NK-92 treated with Interleukin-12 subunit alpha and Interleukin-12 subunit beta, amount 100 ng/mL, for 24 hours (cell line): Measurements from ENCODE around the gene RUFY4.

Source experiments
- DNase-seq: peaks from one replicate; lab custom pipeline; 2025; lab: John Stamatoyannopoulos, UW

Gene RUFY4, protein sequence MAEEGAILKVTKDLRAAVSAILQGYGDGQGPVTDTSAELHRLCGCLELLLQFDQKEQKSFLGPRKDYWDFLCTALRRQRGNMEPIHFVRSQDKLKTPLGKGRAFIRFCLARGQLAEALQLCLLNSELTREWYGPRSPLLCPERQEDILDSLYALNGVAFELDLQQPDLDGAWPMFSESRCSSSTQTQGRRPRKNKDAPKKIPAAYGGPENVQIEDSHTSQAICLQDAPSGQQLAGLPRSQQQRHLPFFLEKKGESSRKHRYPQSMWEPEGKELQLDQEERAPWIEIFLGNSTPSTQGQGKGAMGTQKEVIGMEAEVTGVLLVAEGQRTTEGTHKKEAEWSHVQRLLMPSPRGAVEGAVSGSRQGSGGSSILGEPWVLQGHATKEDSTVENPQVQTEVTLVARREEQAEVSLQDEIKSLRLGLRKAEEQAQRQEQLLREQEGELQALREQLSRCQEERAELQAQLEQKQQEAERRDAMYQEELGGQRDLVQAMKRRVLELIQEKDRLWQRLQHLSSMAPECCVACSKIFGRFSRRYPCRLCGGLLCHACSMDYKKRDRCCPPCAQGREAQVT

DNA sequence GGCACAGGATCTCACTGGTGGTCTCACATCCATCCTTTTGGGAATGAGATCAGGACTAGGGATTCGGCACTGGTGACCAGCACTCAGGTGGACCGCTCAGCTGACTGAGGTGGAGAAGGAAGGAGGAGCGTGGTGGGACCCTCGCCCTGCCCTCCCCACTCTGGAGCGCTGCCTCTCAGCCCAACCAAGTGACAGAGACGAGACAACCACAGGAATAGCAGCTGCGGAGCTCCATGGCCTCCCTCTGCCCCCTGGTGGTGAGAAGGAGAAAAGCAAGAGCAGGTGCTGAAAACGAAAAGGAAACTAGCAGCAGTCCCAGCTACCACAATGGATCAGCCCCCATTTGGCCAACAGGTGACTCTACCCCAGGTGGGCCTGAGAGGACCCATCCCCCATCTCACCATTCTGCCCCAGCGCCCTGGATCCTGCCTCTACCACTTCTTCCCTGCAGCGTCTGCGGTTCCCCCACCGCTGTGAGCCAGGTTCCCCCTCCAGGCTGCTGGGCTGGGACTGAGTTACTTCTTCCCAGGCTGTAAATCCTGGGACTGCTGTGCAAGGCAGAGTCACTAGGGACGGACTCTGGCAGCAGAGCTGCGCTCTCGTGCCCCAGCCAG lies at the start of gene RUFY4:
Gene RUFY4 (plus strand): TSS at position 533 of the 614 bp plus-strand sequence. CDS start 1,353 bp downstream, outside the sequence.
- peak; percentile 31 for DNase-seq

DNA sequence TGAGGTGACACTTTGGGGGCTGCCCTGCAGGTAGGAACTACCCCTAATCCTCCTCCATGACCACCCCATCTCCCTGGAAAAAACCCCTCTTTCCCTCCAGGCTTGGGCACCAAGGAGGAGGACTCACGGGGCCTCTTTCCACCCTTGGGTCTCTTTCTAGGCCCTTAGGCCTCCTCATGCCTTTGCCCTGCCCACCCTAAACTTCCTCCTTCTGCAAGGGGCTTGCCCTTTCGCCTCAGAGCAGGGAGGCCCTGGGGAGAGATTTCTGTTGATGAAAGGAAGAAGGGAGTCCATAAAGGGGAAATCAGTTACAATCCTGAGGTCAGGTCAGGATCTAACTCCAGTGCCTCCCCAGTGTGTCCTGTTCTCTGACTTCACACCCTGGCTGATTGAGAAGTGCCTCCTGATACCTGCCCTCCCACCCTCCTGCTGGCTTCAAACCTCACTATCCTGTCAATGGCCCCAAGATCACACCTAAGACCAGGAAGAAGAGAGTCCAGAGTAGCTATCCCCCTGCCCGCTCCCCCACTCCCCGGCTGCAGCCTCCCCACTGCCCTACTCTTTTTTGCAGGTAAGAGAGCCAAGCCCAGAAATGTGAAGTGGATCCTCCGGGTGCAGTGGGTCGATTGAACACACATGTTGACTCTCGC lies 49.5 kb upstream of the RUFY4 start:
- DNase-seq: no peak

DNA sequence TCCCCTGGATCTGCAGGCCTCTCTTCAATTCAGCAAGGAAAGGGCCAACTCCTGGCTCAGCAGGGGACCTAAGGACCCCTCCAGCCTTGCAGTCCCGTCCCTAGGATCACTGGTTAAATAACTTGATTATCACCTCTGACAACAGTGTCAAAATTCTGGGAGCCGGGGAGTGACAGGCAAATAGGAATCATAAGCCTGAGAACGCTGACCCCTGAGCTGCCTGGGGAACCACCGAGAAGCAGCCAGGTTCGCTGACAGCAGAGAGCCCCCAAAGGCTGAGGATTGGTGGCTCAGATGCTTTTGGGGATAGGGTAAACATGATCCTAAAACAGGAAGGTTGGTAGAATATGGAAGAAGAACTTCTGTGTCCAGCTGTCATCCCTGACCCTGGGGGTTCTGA lies 48.8 kb upstream of the RUFY4 start:
- DNase-seq: no peak

DNA sequence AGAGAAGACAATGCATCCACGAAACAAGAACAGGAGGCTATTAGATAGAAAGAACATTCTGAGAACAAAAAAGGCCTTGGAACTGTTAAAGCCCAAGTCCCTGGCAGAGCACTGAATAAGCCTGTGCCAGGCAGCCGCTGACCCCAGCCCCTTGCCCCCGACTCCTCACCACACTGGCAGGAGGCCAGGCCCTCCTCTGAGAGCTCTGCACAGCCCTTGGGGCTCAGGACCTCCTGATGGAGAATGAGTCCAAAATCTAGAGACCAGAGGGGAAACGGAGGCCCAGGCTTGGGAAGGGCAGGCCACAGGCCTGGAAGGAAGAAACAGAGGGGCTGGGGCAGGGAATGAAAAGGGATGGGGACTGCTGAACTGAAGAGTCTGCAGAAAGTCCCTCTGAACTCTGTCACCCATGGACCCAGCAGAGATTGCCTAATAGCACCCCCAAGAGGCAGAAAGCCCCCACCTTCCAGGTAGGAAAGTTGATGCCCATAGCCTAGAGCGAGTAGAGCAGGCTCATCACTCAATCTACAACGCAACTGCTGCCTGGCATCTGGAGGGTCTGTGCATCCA lies 48.0 kb upstream of the RUFY4 start:
- no peak for DNase-seq

DNA sequence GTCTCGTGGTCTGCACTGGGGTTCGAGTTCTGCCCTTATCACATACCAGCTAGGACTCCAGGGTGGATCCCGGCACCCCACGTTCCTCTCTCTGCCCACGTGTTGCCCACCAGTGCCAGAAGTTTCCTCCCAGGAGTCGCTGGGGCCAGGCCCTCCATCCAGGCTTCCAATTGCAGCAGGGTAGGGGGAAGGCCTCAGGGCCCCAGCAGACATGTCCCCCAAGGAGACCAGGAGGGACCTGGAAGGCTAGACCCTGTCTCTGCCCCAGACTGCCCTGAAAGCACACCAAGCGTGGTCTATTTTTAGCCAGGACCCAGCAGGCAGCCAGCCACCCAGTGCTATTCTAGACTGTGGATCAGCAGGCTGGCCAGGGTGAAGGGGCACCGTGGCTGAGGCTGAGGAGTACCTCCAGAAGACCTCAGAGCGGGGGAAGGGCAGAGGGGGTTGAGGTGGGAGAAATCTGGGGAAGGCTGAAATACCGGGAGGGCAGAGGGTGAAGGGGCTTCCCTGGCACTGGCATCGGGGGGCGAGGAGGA lies 47.4 kb upstream of the RUFY4 start:
- DNase-seq: no peak

DNA sequence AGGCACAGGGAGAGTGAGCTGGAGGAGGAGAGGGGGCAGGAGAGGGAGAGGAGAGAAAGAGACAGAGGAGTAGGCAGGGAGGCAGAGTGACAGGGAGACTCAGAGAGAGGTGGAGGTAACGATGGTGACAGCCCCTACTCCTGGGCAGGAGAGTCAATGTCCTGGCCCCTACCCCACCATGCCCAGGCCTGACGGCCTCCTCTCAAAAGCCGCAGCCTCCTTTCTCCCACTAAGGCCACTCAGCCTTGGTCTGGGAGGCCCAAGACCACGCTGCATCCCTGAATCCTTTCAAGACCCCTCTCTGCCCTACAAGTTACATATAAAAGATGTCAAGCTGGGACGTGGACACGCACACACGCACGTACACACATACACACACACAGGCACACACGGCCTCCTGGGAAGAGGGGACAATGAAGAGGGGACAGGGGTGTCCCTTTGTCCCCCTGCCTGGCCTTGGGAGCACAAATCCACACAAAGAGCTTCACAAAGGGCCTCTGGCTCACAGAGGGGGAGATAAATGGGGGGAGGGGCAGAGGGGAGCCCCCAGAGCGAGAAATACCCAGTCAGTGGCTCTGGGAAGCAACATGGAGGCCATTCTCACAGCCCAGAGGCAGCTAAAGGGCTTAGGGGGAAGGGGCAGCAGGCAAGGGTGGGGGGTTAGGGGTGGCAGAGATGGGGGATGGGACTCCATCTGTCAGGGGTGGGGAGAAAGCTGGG lies 46.8 kb upstream of the RUFY4 start:
- DNase-seq: no peak

DNA sequence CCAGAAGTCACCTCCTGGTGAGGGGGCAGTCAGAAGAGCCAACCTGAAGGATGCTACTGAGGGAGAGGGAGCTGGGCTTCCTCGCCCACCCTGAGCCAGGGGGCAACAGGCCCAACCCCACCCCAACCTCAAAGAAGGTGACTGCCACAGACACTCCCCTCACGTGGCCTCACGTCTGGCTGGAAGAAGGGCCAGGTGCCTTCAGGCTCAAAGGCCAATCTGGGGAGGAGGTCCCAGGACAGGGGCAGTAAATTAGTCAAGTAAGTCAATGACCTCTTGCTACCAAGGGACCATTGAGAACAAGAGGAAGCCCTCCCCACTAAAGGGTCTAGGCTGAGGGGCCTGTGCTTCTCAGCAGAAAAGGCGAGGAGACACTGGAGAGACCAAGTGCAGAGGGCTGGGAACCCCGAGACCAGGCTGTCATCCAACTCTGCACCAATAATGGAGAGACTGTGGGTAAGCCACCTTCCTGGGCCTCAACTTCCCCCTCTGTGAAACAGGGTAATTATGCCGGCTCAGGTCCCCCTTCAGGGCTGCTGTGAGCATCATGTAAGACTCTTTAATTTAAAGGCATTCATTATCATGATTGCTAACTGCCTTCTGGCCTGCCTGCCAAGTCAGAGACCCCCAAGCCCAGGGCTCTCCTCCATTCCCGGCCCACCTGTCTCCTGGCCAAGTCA lies 46.1 kb upstream of the RUFY4 start:
- no peak for DNase-seq

DNA sequence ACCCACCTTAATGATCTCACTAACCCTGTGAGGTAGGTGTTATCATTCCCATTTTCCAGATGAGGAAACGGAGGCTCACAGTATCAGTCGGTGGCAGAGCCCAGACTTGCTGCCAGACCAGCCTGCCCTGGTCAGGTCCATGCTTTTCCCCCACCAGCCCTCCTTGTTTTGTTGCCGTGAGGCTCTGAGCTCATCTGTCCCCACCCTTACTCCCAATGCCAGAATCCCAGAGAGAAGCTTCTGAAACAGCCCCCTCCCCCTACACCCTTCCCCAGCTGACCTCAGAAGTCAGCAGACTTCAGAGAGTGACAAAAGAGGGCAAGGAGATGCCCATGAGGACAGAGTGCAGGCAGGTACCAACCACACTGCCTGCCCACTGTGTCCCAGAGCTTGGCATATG lies 45.4 kb upstream of the RUFY4 start:
- DNase-seq: no peak

DNA sequence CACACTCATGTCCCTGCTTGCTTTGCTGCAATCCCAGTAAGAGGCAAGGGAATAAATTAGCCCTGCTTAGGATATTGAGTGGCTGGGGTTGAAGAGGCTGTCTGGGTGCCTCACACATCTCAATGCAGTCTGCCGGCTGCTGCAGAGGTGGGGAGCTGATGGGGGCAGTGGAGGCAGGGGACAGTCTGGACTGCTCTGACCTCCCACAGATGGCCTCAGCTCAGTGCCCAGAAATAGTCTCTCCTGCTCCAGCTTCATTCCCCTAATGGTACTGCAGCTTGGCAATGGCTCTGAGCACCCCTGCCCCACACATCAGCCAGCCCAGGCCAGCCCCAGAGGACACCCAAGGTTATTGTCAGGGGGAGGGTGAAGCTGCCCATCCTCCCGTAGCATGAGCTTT lies 44.7 kb upstream of the RUFY4 start:
- no peak for DNase-seq

DNA sequence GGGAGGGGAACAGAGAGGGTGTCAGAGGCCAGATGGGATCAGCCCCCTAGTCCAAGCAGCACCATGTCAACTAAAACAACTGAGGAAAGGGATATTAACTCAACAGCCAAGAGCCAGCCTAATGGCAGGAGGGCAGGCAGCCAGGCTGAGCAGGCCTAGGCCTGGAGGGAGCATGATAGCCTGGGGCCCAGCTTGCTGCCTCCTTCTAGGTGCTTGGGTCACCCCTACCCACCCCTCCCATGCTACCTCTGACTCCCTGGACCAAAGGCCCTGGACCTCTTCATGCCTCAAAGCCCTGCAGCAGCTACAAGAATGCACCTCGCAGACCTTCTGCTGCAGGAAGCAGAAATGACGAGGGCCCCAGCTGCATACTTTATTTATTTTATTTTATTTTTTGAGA lies 44.2 kb upstream of the RUFY4 start:
- no peak for DNase-seq

DNA sequence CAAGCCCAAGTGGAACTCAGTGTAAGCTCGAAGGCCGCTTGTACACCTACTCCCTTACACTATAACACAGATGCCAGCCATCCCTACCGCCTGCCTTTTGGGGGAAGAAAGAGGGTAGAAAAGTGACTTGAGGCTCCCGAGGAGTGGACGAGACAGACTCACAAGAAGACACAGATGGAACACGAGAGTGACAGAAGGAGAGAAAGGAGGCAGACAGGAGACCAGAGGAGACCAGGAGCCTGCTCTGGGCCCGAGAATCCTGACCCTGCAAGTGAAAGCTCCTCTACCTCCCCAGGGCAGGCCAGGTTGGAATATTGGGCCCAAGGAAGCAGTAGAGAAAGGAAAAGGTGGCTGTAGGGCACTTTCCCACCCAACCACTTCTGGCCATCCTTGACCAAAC lies 42.8 kb upstream of the RUFY4 start:
- no peak for DNase-seq

DNA sequence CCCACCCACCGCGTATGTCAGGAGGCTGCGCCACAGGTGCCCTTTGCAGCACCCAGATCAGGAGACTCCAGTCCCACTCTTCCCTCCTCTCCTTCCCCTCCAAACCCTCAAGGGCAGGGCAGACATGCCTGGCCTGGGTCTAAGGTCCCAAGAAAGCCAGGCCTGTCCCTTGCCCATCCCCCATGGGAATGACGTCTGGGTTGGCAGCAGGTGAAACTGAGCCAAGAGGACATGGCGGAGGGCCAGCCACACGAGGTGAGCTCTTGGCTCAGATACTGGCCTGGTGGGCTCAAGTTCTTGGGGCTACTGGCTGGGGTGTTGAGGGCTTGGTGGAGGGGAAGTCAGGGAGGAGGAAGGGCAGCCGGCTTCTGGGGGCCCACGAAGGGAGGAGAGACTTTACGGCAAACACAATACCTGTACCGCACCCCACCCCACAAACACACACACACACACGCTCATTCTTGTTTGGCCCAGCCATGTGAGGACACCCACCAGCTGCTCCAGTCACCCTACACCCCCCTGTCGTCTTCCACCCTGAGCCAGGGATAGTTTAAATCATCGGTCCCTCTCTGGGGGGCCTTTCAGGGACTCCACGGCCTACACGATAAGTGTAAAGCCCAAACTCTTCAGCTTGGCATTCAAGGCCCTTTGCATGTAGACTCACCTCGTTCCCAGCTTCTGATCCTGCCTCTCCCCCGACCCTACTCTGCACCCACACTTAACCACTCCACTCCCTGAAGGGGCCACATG lies 42.2 kb upstream of the RUFY4 start:
- no peak for DNase-seq

DNA sequence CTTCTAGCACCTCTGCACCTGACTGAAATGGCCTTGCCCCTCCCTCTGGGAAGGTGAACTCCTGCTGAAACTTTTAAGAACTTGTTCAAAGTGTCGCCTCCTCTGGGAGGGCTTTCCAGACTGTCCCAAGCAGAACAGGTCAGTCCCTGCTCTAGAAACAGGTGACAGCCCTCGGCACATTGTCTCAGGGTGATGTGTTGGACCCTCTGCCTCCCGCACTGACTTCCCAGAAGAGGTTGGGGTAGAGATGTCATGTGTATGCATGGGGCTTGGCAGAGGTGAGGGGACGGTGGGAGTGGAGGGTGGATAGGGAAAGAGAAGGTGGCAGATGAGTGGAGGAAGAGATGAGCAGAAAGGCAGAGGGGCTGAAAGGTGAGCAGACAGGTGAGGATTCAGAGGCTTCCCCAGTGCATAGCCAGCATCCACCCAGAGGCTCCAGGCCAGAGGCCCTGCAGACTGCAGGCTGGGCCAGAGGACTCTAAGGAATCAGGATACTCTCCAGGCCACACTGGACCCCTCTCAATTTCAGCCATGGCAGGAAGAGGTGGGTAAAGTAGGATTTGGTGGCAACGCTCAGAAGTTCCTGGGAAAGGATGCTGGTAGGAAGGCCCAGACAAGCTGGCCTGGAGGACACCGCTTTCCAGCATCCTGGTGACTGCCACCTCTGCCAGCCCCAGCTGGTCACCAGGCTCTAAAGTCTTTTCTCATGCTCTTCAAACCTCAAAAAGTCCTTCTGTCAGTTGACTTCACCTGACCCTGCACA lies 41.4 kb upstream of the RUFY4 start:
- no peak for DNase-seq

DNA sequence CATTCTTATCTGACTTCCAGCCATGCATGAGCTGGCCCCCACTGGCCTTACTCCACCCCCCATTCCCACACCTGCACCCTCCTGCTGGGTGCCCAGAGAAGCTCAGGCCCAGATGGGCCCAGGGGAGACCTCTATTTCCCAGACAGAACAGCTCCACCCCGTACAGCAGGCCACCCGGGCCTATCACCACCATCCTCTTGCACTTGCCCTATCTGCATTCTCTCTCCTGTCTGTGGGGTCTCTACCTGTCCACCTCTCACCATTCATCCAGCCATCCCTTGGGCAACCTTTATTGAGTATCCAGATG lies 40.9 kb upstream of the RUFY4 start:
- DNase-seq: no peak

DNA sequence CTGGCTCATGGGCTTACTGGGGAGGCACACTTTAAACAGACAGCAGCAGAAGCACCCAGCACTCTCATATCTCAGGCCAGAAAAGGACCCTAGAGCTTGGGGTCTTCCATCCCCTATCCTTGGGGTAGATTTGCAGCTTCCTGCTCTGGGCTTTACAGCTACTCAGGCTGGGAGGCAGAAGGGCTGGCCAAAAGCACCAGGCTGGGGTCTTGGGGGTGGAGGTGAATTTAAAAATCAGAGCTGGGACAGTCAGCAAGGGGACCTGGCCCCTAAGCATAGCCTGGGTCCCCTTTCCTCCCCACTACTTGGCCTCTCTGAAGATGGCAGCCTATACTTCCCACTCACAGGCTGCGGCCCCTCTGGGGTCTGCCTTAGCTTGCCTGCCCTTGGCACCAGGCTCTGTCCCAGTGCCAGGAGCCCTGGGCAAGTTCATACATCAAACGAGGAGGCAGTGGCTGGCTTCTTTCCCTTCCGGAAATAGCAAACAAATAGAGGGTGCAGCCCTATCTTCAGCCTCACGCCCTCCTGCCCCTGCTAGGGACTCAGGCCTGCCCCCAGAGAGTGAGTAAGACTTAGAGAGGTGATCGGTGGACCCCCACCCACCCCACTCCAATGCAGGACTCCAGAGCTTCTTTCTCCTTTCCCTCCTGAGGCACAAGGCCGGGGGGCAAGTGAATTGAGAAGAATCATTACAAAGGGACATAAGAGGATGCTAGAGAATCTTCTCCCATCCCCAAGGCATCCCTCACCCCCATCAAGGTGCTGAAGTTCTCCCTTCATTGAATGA lies 40.3 kb upstream of the RUFY4 start:
- DNase-seq: no peak

DNA sequence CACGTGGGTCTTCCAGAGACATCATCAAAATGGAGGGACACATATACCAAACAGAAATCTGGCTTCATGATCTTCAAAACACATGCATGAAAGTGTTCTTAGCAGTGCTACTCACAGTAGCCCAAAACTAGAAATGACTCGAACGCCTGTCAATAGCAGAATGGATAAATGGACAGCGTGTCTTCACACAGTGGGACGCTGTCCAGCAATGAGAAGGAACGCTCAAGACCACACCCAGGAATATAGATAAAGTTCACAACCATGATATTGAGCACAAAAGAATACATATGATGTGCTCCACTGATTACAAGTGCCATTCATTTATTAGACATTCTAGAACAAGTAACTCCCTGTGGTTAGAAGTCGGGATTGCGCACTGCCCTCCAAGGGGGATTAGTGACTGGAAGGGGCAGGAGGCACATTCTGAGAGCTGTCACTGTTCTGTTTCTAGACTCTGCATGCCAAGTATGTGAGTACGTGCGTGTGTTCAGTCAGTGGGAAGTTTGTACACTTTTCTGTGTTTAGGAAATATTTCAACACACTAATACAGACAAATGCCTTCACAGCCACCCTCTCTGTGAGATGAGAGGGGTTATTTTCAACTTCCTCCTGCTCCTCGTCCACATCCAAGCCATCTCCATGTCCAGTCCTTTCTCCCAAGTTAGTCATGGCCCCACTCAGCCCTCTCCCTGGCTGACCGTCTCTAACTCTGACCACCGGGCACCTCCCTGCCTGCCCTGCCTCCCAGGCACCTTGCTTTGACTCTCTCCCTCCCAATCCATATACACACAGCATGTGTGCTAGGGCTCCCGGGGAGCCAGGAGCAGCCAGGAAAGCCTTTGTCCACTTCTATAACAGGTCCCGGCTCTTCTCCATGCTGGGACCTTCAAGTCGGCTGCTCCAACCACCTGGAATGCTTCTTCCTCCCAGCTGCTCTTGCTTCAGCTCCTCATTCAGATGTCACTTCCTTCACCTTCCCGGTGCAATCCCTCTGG lies 39.4 kb upstream of the RUFY4 start:
- DNase-seq: no peak

DNA sequence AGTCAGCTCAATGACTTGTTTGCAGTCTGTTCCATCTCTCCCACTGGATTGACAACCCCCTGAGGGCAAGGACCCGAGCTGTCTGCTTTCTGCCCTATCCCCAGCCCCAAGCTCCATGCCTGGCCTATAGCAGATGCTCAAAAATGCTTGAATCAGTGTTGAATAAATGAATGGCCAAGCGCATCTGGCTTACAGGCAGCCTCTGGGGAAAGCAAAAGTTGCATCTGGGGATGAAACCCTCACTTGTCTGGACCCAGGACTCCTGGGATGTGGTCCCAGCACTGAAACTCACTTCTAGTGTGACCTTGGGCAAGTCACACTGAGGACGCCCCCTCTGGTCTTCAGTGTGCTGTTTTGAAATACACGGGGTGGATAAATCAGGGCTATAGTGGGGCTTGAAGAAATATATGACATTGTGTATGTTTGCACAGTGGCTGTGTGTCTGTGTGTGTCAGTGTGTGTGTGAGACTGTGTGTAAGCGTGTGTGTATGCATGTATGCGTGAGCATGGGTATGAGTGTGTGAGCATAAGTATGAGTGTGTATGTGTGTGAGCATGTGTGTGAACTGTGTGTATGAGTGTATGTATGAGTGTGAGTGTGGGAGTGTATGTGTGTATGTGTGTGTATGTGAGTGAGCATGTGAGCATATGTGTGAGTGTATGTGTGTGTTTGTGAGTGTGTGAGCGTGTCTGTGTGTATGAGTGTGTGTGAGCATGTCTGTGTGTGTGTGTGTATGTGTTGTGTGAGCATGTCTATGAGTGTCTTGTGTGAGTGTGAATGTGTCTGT lies 38.5 kb upstream of the RUFY4 start:
- no peak for DNase-seq
